ENCODE measurements around the gene MEI4. TPM values are rescaled to one million over a fixed set of nuclear protein-coding genes. Genes with fewer than 3 reads are reported as not detected.

The MEI4 gene
- total RNA-seq, 3 donors from 2014 or later: not detected

DNA sequence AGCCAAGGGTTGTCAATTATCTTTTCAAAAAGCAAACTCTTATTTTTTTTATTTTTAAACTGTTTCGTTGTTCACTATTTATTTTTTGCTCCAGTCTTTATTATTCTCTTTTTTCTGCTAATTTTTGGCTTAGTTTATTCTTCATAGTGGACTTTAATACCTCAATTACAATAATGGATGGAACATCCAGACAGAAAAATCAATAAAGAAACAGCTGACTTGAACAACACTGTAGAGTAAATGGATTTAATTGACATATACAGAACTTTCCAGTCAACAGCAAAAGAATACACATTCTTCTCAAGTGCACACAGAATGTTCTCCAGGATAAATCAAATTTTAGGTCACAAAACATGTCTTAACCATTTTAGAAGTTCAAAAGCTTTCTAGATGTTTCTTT is 111.5 kb downstream of the MEI4 start:
- Histone ChIP-seq H3K36me3 (ENCODE audit: low read depth) (no peaks in the 10 kb centered on the region), H3K4me3 (no peak overlapping the region), H3K9me3 (no peaks in the 10 kb centered on the region), H3K4me1 (ENCODE audit: low read depth) (no peaks in the 10 kb centered on the region)
- DNase-seq: no peak
- TF ChIP-seq, protein P1, sequence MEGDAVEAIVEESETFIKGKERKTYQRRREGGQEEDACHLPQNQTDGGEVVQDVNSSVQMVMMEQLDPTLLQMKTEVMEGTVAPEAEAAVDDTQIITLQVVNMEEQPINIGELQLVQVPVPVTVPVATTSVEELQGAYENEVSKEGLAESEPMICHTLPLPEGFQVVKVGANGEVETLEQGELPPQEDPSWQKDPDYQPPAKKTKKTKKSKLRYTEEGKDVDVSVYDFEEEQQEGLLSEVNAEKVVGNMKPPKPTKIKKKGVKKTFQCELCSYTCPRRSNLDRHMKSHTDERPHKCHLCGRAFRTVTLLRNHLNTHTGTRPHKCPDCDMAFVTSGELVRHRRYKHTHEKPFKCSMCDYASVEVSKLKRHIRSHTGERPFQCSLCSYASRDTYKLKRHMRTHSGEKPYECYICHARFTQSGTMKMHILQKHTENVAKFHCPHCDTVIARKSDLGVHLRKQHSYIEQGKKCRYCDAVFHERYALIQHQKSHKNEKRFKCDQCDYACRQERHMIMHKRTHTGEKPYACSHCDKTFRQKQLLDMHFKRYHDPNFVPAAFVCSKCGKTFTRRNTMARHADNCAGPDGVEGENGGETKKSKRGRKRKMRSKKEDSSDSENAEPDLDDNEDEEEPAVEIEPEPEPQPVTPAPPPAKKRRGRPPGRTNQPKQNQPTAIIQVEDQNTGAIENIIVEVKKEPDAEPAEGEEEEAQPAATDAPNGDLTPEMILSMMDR (IDR thresholded peaks at IDR 0.05): no peak
- no peak for ATAC-seq
- intact Hi-C loops (cut with DNase I, micrococcal nuclease): no loop called here

DNA sequence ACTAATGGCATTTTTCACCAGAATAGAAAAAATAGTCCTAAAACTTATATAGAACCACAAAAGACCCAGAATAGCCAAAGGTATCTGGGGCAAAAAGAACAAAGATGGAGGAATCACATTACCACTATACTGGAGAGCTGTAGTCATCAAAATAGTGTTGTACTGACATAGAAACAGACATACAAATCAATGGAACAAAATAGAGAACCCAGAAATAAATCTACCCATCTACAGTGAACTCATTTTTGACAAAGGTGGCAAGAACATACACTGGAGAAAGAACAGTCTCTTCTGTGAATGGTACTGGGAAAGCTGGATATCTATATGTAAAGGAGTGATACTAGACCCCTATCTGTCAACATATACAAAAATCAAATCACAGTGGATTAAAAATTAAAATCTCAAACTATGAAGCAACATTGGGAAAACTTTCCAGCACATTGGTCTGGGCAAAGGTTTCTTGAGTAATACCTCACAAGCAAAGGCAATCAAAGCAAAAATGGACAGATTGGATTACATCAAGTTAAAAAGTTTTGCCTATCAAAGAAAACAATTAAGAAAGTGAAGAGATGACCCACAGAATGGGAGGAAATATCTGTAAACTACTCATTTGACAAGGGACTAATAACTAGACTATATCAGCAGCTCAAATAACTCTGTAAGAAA is 120.5 kb downstream of the MEI4 start:
- H3K9me3 ChIP-seq: no peaks in the 10 kb centered on the region
- H3K4me1 ChIP-seq (ENCODE audit: low read depth): no peaks in the 10 kb centered on the region
- no peaks in the 10 kb centered on the region for H3K36me3 ChIP-seq (ENCODE audit: low read depth)
- no peak overlapping the region for H3K4me3 ChIP-seq
- ATAC-seq (no peak), DNase-seq (no peak)
- TF ChIP-seq, protein P1 (IDR thresholded peaks at IDR 0.05): no peak
- intact Hi-C loops (cut with DNase I, micrococcal nuclease): no loop called here

DNA sequence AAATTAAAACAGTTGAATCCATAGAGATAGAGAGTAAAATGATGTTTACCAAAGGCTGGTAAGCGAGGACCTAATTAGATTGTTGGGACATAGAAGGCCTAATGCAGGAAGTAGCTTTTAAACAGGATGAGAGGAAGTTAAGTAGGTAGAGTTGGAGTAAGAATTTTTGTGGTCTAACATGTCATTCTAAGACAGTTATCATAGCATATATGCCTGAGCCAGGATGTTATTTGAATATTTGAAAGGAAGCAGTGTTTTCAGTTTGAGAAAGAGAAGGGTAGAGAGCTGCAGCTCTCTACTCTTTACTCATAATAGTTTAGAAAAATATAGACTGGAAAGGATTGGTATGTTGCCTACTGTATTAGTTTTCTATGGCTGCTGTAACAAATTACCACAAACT is 121.6 kb downstream of the MEI4 start:
- DNase-seq (no peak), ATAC-seq (no peak)
- Histone ChIP-seq H3K9me3 (no peaks in the 10 kb centered on the region), H3K4me3 (no peak overlapping the region), H3K4me1 (ENCODE audit: low read depth) (no peaks in the 10 kb centered on the region), H3K36me3 (ENCODE audit: low read depth) (no peaks in the 10 kb centered on the region)
- intact Hi-C loops (cut with DNase I, micrococcal nuclease): no loop called here
- TF ChIP-seq, protein P1 (IDR thresholded peaks at IDR 0.05): no peak

DNA sequence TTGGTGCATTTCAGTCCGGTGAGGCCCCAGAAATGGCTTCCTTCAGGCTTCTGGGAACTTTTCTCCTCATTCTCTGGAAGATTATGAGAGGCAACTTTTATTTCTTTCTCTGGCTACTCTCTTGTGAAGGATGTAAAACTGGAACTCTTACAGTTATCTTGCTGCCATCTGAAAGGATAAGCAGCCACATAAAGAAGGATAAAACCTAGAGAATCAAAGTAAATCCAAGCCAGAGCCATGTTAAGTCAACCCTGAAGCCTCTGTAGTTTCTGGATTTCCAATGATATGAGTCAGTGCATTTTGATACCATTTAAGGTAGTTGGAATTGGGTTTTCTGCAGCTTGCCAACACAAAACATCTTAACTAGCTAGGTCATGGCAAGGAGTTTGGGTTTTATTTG is 123.6 kb downstream of the MEI4 start:
- DNase-seq (no peak), ATAC-seq (no peak)
- Histone ChIP-seq H3K4me1 (ENCODE audit: low read depth) (no peaks in the 10 kb centered on the region), H3K4me3 (no peak overlapping the region), H3K36me3 (ENCODE audit: low read depth) (no peaks in the 10 kb centered on the region), H3K9me3 (no peaks in the 10 kb centered on the region)
- intact Hi-C loops (cut with DNase I, micrococcal nuclease): no loop called here
- TF ChIP-seq, protein P1 (IDR thresholded peaks at IDR 0.05): no peak

DNA sequence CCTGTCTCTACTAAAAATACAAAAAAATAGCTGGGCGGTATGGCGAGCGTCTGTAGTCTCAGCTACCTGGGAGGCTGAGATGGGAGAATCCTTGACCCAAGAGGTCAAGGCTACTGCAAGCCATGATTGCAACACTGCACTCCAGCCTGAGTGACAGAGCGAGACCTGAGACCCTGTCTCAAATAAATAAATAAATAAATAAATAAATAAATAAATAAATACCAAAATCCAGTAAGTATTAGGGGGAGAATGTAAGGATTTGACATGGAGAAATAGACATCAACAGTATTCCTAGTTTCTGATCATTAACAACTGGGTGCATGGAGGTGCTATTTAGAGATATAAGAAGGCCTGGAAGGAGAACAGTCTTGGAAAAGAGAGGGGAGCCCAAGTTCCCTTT is 125.7 kb downstream of the MEI4 start:
- H3K4me1 ChIP-seq (ENCODE audit: low read depth): no peaks in the 10 kb centered on the region
- H3K4me3 ChIP-seq: no peak overlapping the region
- ATAC-seq (no peak), DNase-seq (no peak)
- H3K9me3 ChIP-seq: no peaks in the 10 kb centered on the region
- TF ChIP-seq, protein P1 (IDR thresholded peaks at IDR 0.05): no peak
- no peaks in the 10 kb centered on the region for H3K36me3 ChIP-seq (ENCODE audit: low read depth)
- intact Hi-C loops (cut with DNase I, micrococcal nuclease): no loop called here
